Astrocyte of the spinal cord (primary cell): ENCODE results near the gene CDH15.

Experiments
- DNase-seq: peaks from one replicate; pipeline ENCODE4 v3.0.0; 2011; ENCODE audit warnings: low read depth, low spot score
- H3K4me3 ChIP-seq: 2 replicates; pipeline ENCODE4 v1.5.1; 2011; ENCODE audit warnings: low read depth, mild to moderate bottlenecking, low read length, moderate library complexity
- in situ Hi-C: cut with HindIII; loops from 2 replicates; pipeline ENCODE4 v1.10.0; 2017; ENCODE audit warnings: low sequenced_read_pairs
- TF ChIP-seq, protein P1 (sequence below): IDR thresholded peaks from 2 replicates; pipeline ENCODE4 v1.5.1; 2012; ENCODE audit warnings: low read depth, mild to moderate bottlenecking, low read length, inconsistent platforms

Gene CDH15

DNA sequence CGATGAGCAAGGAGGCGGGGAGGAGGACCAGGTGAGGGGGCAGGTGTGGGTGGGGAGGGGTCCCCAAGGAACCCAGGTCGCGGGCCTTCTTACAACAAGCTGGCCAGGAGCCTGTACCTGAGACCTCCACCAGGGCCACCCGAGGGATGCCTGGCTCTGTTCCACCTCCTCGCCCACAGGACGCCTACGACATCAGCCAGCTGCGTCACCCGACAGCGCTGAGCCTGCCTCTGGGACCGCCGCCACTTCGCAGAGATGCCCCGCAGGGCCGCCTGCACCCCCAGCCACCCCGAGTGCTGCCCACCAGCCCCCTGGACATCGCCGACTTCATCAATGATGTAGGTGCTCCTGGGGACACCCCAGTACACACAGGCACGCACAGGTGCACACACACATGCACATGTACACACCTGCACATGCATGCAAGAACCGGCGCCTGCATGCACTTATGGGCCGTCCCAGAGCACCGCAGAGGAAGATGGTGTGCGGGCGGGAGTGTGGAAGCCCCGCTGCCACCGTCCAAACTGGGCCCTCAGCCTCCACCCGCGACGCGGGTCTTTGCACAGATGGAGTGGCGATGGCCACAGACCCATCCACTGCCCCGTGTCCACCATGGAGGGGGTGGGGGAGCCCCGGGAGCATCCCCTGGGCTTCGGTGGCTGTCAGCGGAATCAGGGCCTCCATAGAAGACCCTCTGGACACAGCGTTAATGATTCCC, 22.2 kb downstream of the CDH15 start:
- TF ChIP-seq, protein P1, sequence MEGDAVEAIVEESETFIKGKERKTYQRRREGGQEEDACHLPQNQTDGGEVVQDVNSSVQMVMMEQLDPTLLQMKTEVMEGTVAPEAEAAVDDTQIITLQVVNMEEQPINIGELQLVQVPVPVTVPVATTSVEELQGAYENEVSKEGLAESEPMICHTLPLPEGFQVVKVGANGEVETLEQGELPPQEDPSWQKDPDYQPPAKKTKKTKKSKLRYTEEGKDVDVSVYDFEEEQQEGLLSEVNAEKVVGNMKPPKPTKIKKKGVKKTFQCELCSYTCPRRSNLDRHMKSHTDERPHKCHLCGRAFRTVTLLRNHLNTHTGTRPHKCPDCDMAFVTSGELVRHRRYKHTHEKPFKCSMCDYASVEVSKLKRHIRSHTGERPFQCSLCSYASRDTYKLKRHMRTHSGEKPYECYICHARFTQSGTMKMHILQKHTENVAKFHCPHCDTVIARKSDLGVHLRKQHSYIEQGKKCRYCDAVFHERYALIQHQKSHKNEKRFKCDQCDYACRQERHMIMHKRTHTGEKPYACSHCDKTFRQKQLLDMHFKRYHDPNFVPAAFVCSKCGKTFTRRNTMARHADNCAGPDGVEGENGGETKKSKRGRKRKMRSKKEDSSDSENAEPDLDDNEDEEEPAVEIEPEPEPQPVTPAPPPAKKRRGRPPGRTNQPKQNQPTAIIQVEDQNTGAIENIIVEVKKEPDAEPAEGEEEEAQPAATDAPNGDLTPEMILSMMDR, result no peak
- H3K4me3 ChIP-seq, result no peak overlapping the region
- DNase-seq, result no peak
- in situ Hi-C loops, result no loop called here

DNA sequence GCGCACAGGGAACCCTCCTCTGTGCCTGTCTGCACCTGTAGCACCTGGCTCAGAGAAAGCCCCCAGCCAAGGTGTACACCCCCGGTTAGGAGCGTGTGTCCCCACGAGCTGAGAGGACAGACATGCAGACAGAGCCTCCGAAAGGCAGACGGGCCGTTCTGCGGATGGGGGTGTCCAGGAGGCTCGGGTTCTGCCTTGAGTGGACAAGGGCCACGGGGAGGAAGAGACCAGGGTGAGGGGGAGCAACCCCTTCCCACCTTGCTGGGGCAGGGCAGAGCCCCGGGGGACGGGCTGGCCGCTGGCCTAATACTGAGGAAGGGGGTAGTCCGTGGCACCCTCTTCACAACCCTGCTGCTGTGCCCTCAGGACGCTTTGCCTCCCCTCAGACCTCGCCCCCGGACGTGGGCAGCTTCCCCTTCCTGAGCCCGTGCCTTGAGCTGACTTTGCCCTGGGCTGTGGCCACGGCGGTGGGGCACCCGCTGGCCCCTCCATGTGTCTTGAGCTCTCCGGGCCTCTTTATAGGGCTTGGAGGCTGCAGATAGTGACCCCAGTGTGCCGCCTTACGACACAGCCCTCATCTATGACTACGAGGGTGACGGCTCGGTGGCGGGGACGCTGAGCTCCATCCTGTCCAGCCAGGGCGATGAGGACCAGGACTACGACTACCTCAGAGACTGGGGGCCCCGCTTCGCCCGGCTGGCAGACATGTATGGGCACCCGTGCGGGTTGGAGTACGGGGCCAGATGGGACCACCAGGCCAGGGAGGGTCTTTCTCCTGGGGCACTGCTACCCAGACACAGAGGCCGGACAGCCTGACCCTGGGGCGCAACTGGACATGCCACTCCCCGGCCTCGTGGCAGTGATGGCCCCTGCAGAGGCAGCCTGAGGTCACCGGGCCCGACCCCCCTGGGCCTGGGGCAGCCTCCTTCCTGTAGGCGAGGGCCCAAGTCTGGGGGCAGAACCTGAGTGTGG, 23.1 kb downstream of the CDH15 start:
- no peak for DNase-seq
- in situ Hi-C loops, result no loop called here
- H3K4me3 ChIP-seq, result no peak overlapping the region
- TF ChIP-seq, protein P1, result no peak

DNA sequence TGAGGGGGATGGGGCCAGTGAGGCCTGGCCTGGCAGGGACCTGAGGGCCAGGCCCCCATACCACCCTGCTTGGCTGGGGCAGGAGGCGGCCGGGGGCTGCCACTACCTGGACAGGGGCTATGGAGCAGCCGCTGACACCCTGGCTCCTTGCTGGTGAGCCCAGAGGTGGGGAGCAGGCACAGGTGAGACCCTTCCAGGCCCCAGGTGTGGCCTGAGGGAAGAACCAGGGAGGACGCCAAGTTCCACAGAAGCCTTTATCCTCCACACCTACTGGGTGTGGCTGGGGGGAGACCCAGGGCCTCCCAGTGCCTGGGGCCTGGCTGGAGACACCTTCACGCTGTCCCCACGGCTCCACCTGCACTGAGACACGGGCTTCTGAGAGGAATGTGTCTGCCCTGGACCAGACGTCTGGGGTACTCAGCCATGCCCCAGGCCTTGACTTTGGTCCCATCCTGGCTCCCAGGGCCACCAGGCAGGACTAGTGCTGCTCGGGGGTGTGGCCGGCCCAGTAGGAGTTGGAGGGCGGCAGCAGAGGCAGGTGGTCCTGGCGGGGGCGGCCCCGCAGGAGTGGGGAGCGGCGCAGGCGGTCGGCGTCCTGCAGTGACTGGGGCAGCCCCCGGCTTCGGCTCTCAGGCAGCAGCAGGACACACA, 24.1 kb downstream of the CDH15 start:
- in situ Hi-C loops, result no loop called here
- no peak overlapping the region for H3K4me3 ChIP-seq
- TF ChIP-seq, protein P1, result no peak
- DNase-seq, result no peak

DNA sequence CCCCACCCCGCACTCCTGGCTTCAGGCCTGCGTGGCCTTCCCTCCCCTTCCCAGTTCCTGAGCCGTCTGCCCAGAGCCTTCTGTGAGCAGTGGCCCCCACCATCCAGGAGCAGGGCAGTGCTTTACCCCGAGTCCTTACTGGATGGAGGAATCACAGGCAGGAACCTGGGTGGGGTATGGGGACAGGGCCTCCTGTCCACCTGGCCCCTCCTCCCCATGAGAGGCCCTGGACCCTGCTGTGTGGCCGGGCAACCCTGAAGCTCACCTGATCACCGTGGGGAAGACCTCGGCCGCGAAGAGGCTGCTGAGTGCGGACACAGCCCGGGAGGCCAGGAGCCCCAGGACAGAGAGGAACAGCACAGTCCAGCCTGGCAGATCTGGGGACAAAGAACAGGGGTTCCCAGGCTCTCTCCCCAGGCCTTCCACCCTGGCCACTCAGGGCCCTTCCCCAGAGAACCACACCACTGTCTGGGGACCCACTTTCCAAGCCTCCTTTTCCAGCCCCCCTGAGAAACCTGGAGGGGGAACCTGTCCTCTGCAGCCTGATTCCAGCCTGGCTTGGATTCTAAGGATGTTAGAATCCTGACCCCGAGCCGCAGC, 25.6 kb downstream of the CDH15 start:
- DNase-seq, result no peak
- H3K4me3 ChIP-seq, result no peak overlapping the region
- in situ Hi-C loops, result no loop called here
- TF ChIP-seq, protein P1, result no peak

DNA sequence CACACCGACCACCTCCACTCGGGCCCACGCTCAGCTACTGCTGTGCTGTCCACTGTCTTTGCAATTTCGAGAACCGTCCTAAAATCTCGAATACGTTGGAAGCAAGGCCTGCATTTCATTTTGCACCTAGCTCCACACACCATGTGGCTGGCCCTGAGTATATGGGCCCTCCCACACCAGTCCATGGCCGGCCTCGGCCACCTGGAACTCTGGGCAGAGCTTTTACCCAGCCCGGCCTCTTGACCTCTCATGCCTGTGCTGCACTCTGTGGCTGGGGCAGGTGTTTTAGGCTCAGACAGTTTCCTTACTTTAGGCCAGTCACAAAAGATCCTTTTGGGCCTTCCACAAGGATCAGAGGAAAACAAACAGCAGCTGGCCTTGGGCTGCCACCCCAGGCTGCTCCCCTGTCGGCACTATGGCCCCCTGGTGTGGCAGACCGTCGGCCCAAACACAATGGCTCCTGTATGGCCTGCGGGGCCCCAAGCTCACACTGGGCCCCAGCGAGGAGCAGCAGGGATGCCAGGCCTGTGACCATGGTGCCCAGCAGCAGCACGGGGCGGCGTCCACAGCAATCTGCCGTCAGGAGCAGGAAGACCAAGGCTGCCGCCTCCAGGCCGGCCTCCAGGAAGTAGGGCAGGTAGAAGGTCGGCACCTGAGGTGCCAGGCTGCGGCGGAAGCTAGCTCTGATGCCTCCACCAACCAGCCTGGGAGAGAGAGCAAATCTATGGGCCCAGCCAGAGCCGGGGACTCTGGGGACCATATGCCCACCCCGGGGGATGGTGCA, 26.3 kb downstream of the CDH15 start:
- TF ChIP-seq, protein P1, result no peak
- DNase-seq, result no peak
- no peak overlapping the region for H3K4me3 ChIP-seq
- in situ Hi-C loops, result no loop called here
